GM18505 (cell line): ENCODE data around the gene TMEM164.
"Not testable (repeated sequence)": the region's sequence is repeated elsewhere in the genome, so short reads cannot be mapped to it uniquely, and the experiment has no call there.

ENCODE experiments used
- ATAC-seq: cut with Tn5 transposase; IDR thresholded peaks from one replicate; pipeline ENCODE4 v1.9.1; 2021; ENCODE audit not compliant: unreplicated experiment
- POLR2A ChIP-seq: IDR thresholded peaks from 4 replicates; pipeline ENCODE4 v1.6.1; 2011; ENCODE audit warnings: borderline replicate concordance; ENCODE audit not compliant: insufficient read depth, insufficient read length; ENCODE audit errors: extremely low read depth

The TMEM164 gene

GRCh38 chrX:110002300-110003166, at the start of gene TMEM164:
TMEM164 (plus strand) TSS chrX:110003114; CDS start chrX:110003775, 661 bp downstream.
- ATAC-seq: peak; percentile 75

GRCh38 chrX:109954333-109954732, 48.6 kb upstream of the TMEM164 start:
- TF ChIP-seq POLR2A: no peak
- no peak for ATAC-seq

More at GRCh38 chrX:110002300-110003166, at the start of gene TMEM164:
- TF ChIP-seq POLR2A: peak; percentile 52

GRCh38 chrX:109954955-109955354, 48.0 kb upstream of the TMEM164 start:
- ATAC-seq: no peak
- no peak for TF ChIP-seq POLR2A

GRCh38 chrX:109958266-109958665, 44.6 kb upstream of the TMEM164 start:
- TF ChIP-seq POLR2A: no peak
- no peak for ATAC-seq

- no peak for ATAC-seq
- no peak for TF ChIP-seq POLR2A
Measured at GRCh38 chrX:109959356-109959871, 43.5 kb upstream of the TMEM164 start.

DNA sequence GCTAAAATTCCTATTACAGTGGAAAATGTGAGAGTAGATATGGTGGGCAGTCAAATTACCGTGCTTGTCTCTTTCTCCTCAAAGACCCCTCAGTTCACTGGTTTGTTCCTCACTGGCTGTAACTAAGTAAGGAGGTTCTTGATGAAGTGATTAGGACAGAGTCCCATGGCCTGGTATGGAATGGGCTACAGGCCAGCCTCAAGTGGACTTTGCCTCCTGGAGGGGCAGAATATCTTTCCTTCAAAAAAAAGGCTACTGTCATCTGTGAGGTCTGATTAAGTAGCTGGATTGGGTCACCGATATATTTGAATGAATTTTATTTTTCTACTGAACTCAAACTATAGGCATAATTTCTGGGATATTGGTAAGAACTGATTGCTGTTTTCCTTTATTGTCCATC, 38.5 kb upstream of the TMEM164 start:
- TF ChIP-seq POLR2A: no peak

DNA sequence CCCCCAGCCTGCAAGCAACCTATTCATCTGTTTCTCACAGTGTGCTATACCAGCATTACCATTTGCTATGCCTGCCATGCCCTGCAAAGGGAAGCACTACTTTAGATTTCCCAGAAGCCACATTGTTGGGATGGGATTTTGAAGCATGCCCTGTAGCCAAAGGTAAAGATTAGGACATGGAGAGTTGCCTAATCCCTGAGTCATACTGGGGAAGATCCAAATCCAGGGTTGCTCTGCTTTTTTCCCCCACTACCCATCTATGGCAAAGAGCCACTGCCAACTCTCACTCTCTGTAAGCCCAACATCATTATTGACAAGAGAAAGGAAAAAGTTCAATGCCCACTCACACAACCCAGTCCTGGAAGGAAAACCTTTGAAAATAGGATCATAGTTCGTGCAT, 36.7 kb upstream of the TMEM164 start:
- no peak for ATAC-seq

More for the DNA sequence above, 38.5 kb upstream of the TMEM164 start:
- ATAC-seq: no peak

DNA sequence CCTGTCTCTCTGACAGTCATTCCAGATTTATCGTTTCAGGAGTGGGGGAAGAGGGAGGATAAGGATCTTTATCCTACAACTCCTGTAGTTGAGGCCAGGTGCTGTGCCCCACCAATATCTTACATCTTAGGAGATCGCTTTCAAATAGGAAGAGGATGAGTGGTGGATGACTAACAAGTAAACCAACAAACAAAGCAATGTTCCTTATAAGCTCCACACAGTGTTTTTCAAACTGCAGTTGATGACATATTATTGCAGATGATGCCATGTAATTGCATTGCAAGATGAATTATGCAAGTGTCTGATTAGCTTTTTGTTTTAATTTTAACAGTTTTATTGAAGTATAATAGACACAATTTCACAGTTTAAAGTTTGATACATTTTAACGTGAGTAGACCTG, 35.8 kb upstream of the TMEM164 start:
- ATAC-seq: no peak
- TF ChIP-seq POLR2A: no peak

More for the DNA sequence above, 36.7 kb upstream of the TMEM164 start:
- TF ChIP-seq POLR2A: no peak

GRCh38 chrX:109970841-109971240, 32.1 kb upstream of the TMEM164 start:
- ATAC-seq: not testable (repeated sequence)

- TF ChIP-seq POLR2A: no peak
- no peak for ATAC-seq
Measured at GRCh38 chrX:109974906-109975655, 27.8 kb upstream of the TMEM164 start.

DNA sequence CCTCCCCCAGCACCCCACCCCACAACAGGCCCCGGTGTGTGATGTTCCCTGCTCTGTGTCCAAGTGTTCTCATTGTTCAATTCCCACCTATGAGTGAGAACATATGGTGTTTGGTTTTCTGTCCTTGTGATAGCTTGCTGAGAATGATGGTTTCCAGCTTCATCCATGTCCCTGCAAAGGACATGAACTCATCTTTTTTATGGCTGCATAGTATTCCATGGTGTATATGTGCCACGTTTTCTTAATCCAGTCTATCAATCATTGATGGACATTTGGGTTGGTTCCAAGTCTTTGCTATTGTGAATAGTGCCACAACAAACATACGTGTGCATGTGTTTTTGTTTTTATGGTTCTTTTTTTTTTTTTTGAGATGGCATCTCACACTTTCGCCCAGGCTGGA, 17.7 kb upstream of the TMEM164 start:
- not testable (repeated sequence) for ATAC-seq

- TF ChIP-seq POLR2A: no peak
- no peak for ATAC-seq
Measured at GRCh38 chrX:109987884-109988283, 15.0 kb upstream of the TMEM164 start.

DNA sequence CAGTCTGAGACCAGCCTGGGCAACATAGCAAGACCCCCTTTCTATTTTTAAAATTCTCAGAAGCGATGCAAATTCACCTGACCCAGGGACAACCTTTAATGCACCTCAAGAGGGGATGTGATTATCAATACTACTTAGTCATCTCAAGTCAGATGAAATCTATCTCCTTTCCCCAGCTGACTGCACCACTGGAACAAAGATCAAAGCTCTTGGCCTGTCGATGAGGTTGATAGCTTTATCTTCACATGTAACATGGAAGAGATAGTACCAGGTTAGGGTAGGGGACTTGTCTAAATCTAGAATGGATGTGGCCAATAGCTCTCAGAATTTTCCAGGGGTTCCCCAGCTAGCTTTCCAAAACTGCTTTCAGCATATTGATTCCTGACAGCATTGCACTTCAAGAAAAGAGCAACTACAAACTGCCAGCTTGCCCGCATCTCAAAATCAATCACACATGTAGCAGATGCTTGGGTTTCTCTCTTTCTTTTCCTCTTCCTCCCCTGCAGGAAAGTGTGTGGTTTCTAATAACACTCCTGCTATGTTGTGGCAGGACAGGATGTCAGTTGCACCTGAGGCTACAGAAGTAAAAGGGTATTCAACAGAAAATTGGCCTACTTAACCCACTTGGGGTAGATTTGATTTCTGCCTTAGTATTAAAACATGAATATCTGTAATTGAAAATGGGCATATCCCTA, 12.2 kb upstream of the TMEM164 start:
- peak; percentile 66 for ATAC-seq
- TF ChIP-seq POLR2A: no peak
